Body of pancreas (tissue), 4 donors: ENCODE measurements around the gene HOXD4. TPM values are rescaled to one million over a fixed set of nuclear protein-coding genes. Genes with fewer than 3 reads are reported as not detected.

Experiments used
- ATAC-seq: fragments of 150-250 bp; one replicate; pipeline ENCODE4 v1.9.1; 2016
- DNase-seq, 4 donors: peaks; one replicate each; pipeline ENCODE4 v3.0.0-alpha.2; 2019
- H3K27ac ChIP-seq, 4 donors: fragments of 200-600 bp; sonication (generic); 1 replicate in 3 of 4; 2 replicates in 1 of 4; pipeline versions ENCODE4 v1.5.1 to v1.6.1; 2016 to 2019; ENCODE audit warnings: mild to moderate bottlenecking in 1 of 4, mixed read lengths in 1 of 4, moderate library complexity in 1 of 4
- H3K27me3 ChIP-seq, 2 donors: fragments of 200-600 bp; sonication (generic); one replicate each; pipeline ENCODE4 v1.6.0; 2016; ENCODE audit warnings: mild to moderate bottlenecking in 1 of 2
- H3K36me3 ChIP-seq, 2 donors: fragments of 200-600 bp; sonication (generic); replicated peaks in 1 of 2; 2 replicates each; pipeline ENCODE4 v1.5.1; 2016; ENCODE audit warnings: low read depth in 2 of 2; ENCODE audit not compliant: insufficient read depth in 1 of 2
- H3K4me1 ChIP-seq: fragments of 200-600 bp; sonication (generic); one replicate; pipeline ENCODE4 v1.6.0; 2016
- H3K4me3 ChIP-seq, 2 donors: fragments of 200-600 bp; sonication (generic); 1 replicate in 1 of 2; 2 replicates in 1 of 2; pipeline ENCODE4 v1.5.1; 2016 to 2019
- H3K9me3 ChIP-seq, 3 donors: fragments of 200-600 bp; sonication (generic); 1 replicate in 2 of 3; 2 replicates in 1 of 3; pipeline ENCODE4 v1.5.1; 2016
- CTCF ChIP-seq, 7 experiments: fragments of 450-650 bp in 4 of 7; fragments of 200-600 bp in 3 of 7; sonication (generic) in 3 of 7; IDR thresholded peaks; one replicate each; pipeline ENCODE4 v1.5.1; 2016 to 2019; ENCODE audit warnings: antibody characterized with exemption in 7 of 7
- POLR2A ChIP-seq, 3 donors: fragments of 450-650 bp; IDR thresholded peaks; one replicate each; pipeline ENCODE4 v1.6.1; 2016; ENCODE audit warnings: antibody characterized with exemption in 3 of 3, mild to moderate bottlenecking in 2 of 3
- WGBS, 2 donors: methylation state at CpG; one replicate each; pipeline ENCODE4 v1.1.5; 2017; 5-methylcytosine and 5-hydroxymethylcytosine counted together
- intact Hi-C: fragments of 100-400 bp; cut with DNase I; formaldehyde crosslinking; loops from one replicate; pipeline ENCODE4 v1.15.1; 2023
- total RNA-seq, 2 donors: library from RNA; depleted of rRNA; stranded (reverse); fragments of >200 nt; gene quantifications; one replicate each; pipeline ENCODE4 v1.1.0, GENCODE V29; 2016

The HOXD4 gene
- total RNA-seq, 2 donors from 2014 or later: 0.78 TPM; not detected in 1

GRCh38 chr2:176128172-176128981 is 23.0 kb upstream of the HOXD4 start:
- Histone ChIP-seq H3K4me1 (peaks cover 10% of the 10 kb centered on the region), H3K27ac (no peak overlapping the region), H3K9me3 (no peaks in the 10 kb centered on the region), H3K27me3 (peaks cover 0 to 62% of the 10 kb centered on the region in 2 donors), H3K36me3 (no peaks in the 10 kb centered on the region), H3K4me3 (no peak overlapping the region)
- TF ChIP-seq CTCF (IDR thresholded peaks at IDR 0.05) (no peak), POLR2A (IDR thresholded peaks at IDR 0.05) (no peak)
- intact Hi-C loops: loop anchor here (5.0 to 10.0 kb wide), 2 partner anchors 514 to 686 kb away; no protein-coding TSS in a partner anchor
- no peak for DNase-seq
- 8 to 12% methylated on average over 45 to 49 of the region's 49 CpGs for WGBS, 2 donors
- ATAC-seq: no peak

- H3K4me1 ChIP-seq: peaks cover 10% of the 10 kb centered on the region
- DNase-seq: no peak
- peak within 1 kb of the TSS in 1 of 4 donors; percentile 55 for H3K27ac ChIP-seq
- 3 to 17% methylated on average over 21 to 62 of the region's 64 CpGs for WGBS, 2 donors
- no peak for TF ChIP-seq CTCF (IDR thresholded peaks at IDR 0.05)
- TF ChIP-seq POLR2A (IDR thresholded peaks at IDR 0.05): no peak
- intact Hi-C loops: loop anchor here (5.0 to 10.0 kb wide), 2 partner anchors 513 to 686 kb away; no protein-coding TSS in a partner anchor
- ATAC-seq: peak; percentile 44
- H3K27me3 ChIP-seq: peaks cover 0 to 69% of the 10 kb centered on the region in 2 donors
- no peaks in the 10 kb centered on the region for H3K36me3 ChIP-seq
- H3K9me3 ChIP-seq: no peaks in the 10 kb centered on the region
- no peak within 1 kb of the TSS for H3K4me3 ChIP-seq
These were observed 22.2 kb upstream of the HOXD4 start, which contains the start of gene HOXD8 for GRCh38 chr2:176128982-176129796. TSS of gene HOXD8 (plus strand) at chr2:176129705. CDS start at chr2:176130367, 662 bp downstream.

- Histone ChIP-seq H3K27me3 (peaks cover 0 to 73% of the 10 kb centered on the region in 2 donors), H3K36me3 (no peaks in the 10 kb centered on the region), H3K4me3 (no peak overlapping the region), H3K9me3 (no peaks in the 10 kb centered on the region), H3K4me1 (peaks cover 10% of the 10 kb centered on the region), H3K27ac (peak overlapping the region in 1 of 4 donors; percentile 55)
- ATAC-seq (peak; percentile 47), DNase-seq (no peak)
- 3 to 13% methylated on average over 3 to 39 of the region's 43 CpGs for WGBS, 2 donors
- intact Hi-C loops: loop anchor here (5.0 to 10.0 kb wide), 2 partner anchors 513 to 685 kb away; no protein-coding TSS in a partner anchor
- TF ChIP-seq POLR2A (IDR thresholded peaks at IDR 0.05) (no peak), CTCF (IDR thresholded peaks at IDR 0.05) (no peak)
These were observed 21.6 kb upstream of the HOXD4 start for GRCh38 chr2:176129813-176130146.

GRCh38 chr2:176130147-176130956 is 21.0 kb upstream of the HOXD4 start:
- WGBS, 2 donors: 3 to 6% methylated on average over 29 to 95 of the region's 100 CpGs
- H3K4me1 ChIP-seq: peaks cover 10% of the 10 kb centered on the region
- TF ChIP-seq POLR2A (IDR thresholded peaks at IDR 0.05) (no peak), CTCF (IDR thresholded peaks at IDR 0.05) (no peak)
- intact Hi-C loops: no loop called here
- DNase-seq (no peak), ATAC-seq (peak; percentile 33)
- H3K36me3 ChIP-seq: no peaks in the 10 kb centered on the region
- peak overlapping the region in 1 of 4 donors; percentile 55 for H3K27ac ChIP-seq
- no peak overlapping the region for H3K4me3 ChIP-seq
- peaks cover 0 to 77% of the 10 kb centered on the region in 2 donors for H3K27me3 ChIP-seq
- no peaks in the 10 kb centered on the region for H3K9me3 ChIP-seq
